KMS-11 (cell line): ENCODE results near the gene PDE6B.

Source experiments
- H2AFZ ChIP-seq: fragments of 200-600 bp; sonication (generic); 2 replicates; pipeline ENCODE4 v1.6.1; 2016; ENCODE audit warnings: antibody characterized with exemption, mixed run types, low read depth
- H3K27ac ChIP-seq: fragments of 200-600 bp; sonication (generic); 2 replicates; pipeline ENCODE4 v1.6.1; 2016; ENCODE audit warnings: mild to moderate bottlenecking, mixed run types
- H3K27me3 ChIP-seq: fragments of 200-600 bp; sonication (generic); 2 replicates; pipeline ENCODE4 v1.6.1; 2017; ENCODE audit warnings: mild to moderate bottlenecking, low read depth, mixed run types, moderate library complexity; ENCODE audit not compliant: insufficient read depth
- H3K36me3 ChIP-seq: fragments of 200-600 bp; sonication (generic); 2 replicates; pipeline ENCODE4 v1.6.1; 2017; ENCODE audit warnings: mild to moderate bottlenecking, mixed run types; ENCODE audit not compliant: insufficient read depth
- H3K4me1 ChIP-seq: fragments of 200-600 bp; sonication (generic); 2 replicates; pipeline ENCODE4 v1.6.1; 2016; ENCODE audit warnings: mild to moderate bottlenecking, low read depth, mixed run types; ENCODE audit not compliant: poor library complexity, severe bottlenecking
- H3K4me2 ChIP-seq: fragments of 200-600 bp; sonication (generic); 2 replicates; pipeline ENCODE4 v1.7.0; 2016; ENCODE audit warnings: mild to moderate bottlenecking, mixed run types
- H3K4me3 ChIP-seq: fragments of 200-600 bp; sonication (generic); IDR thresholded peaks from 2 replicates; pipeline ENCODE4 v1.6.1; 2017; ENCODE audit warnings: low read depth, low read length, mixed read lengths; ENCODE audit not compliant: insufficient read depth
- H3K79me2 ChIP-seq: fragments of 200-600 bp; sonication (generic); 2 replicates; pipeline ENCODE4 v1.6.1; 2016; ENCODE audit warnings: low read depth, mixed run types; ENCODE audit not compliant: insufficient read depth
- H3K9ac ChIP-seq: fragments of 200-600 bp; sonication (generic); 2 replicates; pipeline ENCODE4 v1.6.1; 2016; ENCODE audit warnings: mild to moderate bottlenecking, mixed run types
- H4K20me1 ChIP-seq: fragments of 200-600 bp; sonication (generic); 2 replicates; pipeline ENCODE4 v1.6.1; 2016; ENCODE audit warnings: mild to moderate bottlenecking, mixed run types; ENCODE audit not compliant: insufficient read depth
- TF ChIP-seq, protein P1 (sequence below): fragments of 200-600 bp; sonication (generic); conservative IDR thresholded peaks from 2 replicates; pipeline ENCODE4 v1.6.1; 2017; ENCODE audit warnings: low read depth, mild to moderate bottlenecking, antibody characterized with exemption, low read length, moderate library complexity, mixed read lengths

Gene PDE6B

DNA sequence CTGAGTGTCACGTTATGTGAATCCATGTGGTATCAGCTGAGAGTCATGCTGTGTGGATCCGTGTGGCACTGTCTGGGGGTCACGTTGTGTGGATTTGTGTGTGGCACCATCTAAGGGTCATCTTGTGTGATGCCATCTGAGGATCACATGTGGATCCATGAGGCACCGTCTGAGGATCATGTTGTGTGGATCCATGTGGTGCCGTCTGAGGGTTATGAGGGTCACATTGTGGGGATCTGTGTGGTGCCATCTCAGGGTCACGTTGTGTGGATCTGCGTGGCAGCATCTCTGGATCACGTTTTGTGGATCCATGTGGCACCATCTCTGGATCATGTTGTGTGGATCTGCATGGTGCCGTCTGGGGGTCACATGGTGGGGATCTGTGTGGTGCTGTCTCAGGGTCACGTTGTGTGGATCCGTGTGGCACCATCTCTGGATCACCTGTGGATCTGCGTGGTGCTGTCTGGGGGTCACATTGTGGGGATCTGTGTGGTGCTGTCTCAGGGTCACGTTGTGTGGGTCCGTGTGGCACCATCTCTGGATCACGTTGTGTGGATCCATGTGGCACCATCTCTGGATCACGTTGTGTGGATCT lies 6.9 kb downstream of the PDE6B start:
- Histone ChIP-seq H2AFZ (no peak overlapping the region), H3K27ac (no peak overlapping the region), H3K9ac (no peak overlapping the region), H3K36me3 (no peaks in the 10 kb centered on the region), H3K79me2 (no peaks in the 10 kb centered on the region), H4K20me1 (no peaks in the 10 kb centered on the region), H3K27me3 (no peaks in the 10 kb centered on the region), H3K4me3 (no peak overlapping the region), H3K4me2 (no peak overlapping the region), H3K4me1 (no peaks in the 10 kb centered on the region)
- TF ChIP-seq, protein P1, sequence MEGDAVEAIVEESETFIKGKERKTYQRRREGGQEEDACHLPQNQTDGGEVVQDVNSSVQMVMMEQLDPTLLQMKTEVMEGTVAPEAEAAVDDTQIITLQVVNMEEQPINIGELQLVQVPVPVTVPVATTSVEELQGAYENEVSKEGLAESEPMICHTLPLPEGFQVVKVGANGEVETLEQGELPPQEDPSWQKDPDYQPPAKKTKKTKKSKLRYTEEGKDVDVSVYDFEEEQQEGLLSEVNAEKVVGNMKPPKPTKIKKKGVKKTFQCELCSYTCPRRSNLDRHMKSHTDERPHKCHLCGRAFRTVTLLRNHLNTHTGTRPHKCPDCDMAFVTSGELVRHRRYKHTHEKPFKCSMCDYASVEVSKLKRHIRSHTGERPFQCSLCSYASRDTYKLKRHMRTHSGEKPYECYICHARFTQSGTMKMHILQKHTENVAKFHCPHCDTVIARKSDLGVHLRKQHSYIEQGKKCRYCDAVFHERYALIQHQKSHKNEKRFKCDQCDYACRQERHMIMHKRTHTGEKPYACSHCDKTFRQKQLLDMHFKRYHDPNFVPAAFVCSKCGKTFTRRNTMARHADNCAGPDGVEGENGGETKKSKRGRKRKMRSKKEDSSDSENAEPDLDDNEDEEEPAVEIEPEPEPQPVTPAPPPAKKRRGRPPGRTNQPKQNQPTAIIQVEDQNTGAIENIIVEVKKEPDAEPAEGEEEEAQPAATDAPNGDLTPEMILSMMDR, result no peak

DNA sequence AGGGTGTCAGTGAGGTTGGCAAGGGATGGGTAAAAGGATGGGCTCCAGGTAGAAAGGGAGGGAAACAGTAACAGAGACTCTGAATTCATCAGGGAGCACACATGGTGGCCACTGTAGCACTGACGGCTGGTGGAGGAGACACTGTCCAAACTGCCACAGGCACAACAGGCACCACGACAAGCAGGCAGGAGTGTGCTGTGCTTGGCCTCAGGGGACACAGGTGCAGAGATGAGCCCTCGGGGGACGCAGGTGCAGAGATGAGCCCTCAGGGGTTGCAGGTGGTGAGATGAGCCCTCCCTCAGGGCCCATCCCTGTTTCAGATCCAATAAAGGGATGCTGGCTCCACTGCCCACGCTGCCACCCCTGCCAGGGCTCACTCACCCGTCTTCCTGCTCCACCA lies 7.6 kb downstream of the PDE6B start:
- Histone ChIP-seq H3K4me1 (no peaks in the 10 kb centered on the region), H4K20me1 (no peaks in the 10 kb centered on the region), H3K4me2 (no peak overlapping the region), H3K27ac (no peak overlapping the region), H3K79me2 (no peaks in the 10 kb centered on the region), H3K4me3 (no peak overlapping the region), H3K36me3 (no peaks in the 10 kb centered on the region), H3K27me3 (no peaks in the 10 kb centered on the region), H2AFZ (no peak overlapping the region), H3K9ac (no peak overlapping the region)
- TF ChIP-seq, protein P1, result no peak

DNA sequence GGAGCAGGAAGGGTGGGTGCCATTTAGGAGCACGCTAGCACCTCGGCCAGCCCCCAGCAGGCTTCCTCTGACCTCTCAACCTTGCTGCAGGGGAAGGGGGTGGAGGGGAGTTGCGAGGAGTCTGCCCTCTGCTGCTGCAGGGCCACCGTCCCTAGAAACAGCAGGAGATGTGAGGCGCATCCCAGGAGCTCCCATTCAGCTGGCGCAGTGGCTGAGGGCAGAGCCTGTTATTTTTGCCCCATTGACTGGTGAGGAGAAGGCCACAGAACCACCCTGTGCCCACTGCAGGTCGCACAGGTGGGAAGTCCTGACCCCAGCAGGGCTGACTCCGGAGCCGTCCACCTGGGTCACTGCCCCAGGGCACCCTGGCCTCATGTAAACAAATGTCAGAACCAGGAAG lies 8.0 kb downstream of the PDE6B start:
- H3K27me3 ChIP-seq, result no peaks in the 10 kb centered on the region
- H3K27ac ChIP-seq, result no peak overlapping the region
- no peaks in the 10 kb centered on the region for H4K20me1 ChIP-seq
- no peaks in the 10 kb centered on the region for H3K79me2 ChIP-seq
- H3K4me3 ChIP-seq, result no peak overlapping the region
- H3K4me1 ChIP-seq, result no peaks in the 10 kb centered on the region
- TF ChIP-seq, protein P1, result no peak
- no peak overlapping the region for H3K4me2 ChIP-seq
- H3K36me3 ChIP-seq, result no peaks in the 10 kb centered on the region
- H2AFZ ChIP-seq, result no peak overlapping the region
- H3K9ac ChIP-seq, result no peak overlapping the region

DNA sequence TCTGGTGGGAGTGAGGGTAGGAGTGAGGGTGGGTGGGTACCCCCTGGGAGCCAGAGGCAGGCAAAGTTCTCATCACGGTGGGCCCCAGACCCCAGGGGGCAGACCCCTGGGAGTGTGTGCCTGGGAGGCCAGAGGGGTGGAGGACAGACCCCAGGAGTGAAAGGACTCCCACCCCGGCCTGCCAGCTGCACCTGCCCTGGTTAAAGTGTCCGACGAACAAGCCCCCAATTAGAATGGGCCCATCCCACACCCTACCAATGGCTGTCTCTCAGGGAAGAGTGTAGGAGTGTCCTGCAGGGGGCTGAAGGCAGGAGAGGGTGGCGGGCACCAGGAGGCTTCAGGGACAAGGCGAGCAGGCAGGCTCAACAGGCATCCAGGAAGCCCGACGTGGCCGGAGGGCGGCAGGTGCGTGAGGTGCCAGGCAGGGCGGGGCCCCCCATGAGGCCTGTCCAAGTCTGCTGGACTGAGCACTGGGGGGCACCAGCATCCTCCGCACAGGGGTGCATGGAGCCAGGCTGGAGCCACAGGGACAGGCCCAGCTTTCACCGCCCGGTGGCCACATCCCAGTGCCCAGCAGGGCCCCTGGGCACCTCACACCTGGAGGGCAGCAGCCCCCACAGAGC lies 8.7 kb downstream of the PDE6B start:
- no peaks in the 10 kb centered on the region for H3K4me1 ChIP-seq
- H3K4me2 ChIP-seq, result no peak overlapping the region
- no peak overlapping the region for H3K4me3 ChIP-seq
- no peaks in the 10 kb centered on the region for H3K79me2 ChIP-seq
- H3K36me3 ChIP-seq, result no peaks in the 10 kb centered on the region
- no peak overlapping the region for H3K9ac ChIP-seq
- H3K27ac ChIP-seq, result no peak overlapping the region
- no peak overlapping the region for H2AFZ ChIP-seq
- TF ChIP-seq, protein P1, result no peak
- no peaks in the 10 kb centered on the region for H4K20me1 ChIP-seq
- H3K27me3 ChIP-seq, result no peaks in the 10 kb centered on the region
